GM13976 (cell line): ENCODE measurements around the gene APBB1.

Experiments used
- DNase-seq: peaks from one replicate; pipeline ENCODE4 v3.0.0; 2012; ENCODE audit warnings: low spot score
- in situ Hi-C: fragments of 300-500 bp; cut with MboI; formaldehyde crosslinking; loops from one replicate; pipeline ENCODE4 v1.12.0; 2022; ENCODE audit warnings: low sequenced_read_pairs, mixed read lengths, inconsistent platforms; ENCODE audit not compliant: unreplicated experiment
- TF ChIP-seq, protein P1 (sequence below): IDR thresholded peaks from 2 replicates; pipeline ENCODE4 v1.5.1; 2012; ENCODE audit warnings: borderline replicate concordance, mild to moderate bottlenecking; ENCODE audit not compliant: insufficient read depth; ENCODE audit errors: extremely low read depth, missing control alignments, control extremely low read depth

Gene APBB1

DNA sequence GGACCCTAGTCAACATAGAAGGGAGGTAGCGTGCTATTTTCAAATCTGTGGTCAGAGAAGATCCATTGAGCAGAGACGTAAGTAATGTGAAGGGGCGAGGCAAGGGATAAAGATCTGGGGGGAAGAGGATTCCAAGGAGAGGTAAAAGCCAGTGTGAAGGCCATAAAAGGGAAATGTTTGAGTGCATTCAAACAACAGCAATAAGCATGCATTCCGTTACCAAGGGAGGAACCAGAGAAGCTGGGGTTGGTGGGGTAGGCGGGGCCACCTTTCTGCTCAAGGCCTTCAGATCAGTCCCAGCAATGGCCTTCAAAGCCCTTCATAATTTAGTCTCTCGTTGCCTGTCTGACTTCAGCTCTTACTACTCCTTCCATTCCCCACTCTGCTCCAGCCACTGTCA is 47.1 kb downstream of the APBB1 start:
- TF ChIP-seq, protein P1, sequence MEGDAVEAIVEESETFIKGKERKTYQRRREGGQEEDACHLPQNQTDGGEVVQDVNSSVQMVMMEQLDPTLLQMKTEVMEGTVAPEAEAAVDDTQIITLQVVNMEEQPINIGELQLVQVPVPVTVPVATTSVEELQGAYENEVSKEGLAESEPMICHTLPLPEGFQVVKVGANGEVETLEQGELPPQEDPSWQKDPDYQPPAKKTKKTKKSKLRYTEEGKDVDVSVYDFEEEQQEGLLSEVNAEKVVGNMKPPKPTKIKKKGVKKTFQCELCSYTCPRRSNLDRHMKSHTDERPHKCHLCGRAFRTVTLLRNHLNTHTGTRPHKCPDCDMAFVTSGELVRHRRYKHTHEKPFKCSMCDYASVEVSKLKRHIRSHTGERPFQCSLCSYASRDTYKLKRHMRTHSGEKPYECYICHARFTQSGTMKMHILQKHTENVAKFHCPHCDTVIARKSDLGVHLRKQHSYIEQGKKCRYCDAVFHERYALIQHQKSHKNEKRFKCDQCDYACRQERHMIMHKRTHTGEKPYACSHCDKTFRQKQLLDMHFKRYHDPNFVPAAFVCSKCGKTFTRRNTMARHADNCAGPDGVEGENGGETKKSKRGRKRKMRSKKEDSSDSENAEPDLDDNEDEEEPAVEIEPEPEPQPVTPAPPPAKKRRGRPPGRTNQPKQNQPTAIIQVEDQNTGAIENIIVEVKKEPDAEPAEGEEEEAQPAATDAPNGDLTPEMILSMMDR, result no peak
- in situ Hi-C loops, result no loop called here

GRCh38 chr11:6365659-6366058 is 53.2 kb downstream of the APBB1 start:
- in situ Hi-C loops, result no loop called here
- DNase-seq, result no peak
- TF ChIP-seq, protein P1, result no peak

More for the DNA sequence above, 47.1 kb downstream of the APBB1 start:
- no peak for DNase-seq

DNA sequence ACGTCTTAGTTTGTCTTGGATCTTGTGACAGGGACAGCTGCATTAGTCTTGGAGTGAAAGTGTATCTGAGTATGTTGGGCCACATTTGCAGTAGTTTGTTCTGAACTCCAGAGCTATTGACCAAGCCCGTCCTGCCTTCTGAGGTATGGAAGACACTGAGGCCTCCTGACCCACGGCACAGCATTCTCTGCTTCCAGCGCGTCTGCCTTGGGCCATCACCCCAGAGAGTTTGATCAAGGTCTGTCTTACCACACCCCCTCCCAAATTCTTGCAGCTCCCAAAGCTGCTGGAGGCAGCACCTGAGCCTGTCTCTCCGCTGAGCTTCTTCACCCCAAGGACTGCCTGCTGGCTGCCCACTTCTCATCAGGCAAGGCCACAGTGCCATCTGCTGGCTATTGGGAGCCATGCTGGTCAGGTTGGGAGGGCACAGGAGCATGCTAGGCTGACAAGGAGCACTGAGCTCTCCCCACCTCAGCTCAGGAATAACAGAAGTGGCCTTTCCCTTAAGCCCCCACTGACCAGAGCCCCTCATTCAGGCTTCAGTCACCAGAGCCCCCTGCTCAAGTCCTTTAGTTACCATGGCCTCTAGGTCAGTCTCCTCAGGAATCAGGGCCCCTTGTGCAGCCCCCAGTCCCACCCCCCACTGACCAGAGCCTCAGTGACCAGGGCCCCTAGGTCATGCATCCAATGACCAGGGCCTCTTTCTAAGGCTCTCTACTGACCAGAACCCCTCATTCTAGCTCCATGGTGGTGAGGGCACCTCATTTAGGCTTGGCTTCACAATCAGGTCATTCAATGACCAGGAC is 55.8 kb downstream of the APBB1 start:
- TF ChIP-seq, protein P1, result peak; percentile 97
- in situ Hi-C loops, result no loop called here
- DNase-seq, result peak; percentile 77

DNA sequence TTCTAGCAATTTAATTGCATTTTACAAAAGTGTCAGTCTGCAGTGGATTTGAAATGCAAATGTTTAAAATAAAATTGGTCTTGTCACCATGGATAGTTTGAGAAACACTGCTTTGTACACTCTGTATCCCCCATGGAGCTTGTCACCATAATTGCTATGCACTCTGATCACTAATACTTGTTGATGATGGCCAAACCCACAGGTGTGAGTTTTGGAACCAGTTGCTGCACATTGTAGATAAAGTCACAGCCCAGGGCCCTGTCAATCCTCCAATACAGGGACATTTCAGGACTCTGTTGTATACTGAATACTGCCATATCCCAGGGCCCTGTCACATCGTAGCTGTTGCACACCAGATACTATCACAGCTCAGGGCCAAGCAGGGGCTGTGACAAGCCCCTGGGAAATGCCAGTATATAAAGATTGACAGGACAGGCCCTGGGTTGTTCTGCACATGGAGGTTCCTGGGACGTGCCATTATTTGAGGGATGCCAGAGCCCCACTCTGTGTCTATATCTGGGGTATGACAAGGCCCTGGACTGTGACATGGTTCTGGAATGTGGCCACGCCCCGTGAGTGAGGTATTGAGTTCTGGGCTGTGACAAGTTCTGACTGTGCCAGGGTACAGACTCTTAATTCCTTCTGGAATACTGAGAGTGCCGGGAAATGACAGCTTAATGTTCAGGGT is 56.6 kb downstream of the APBB1 start:
- no peak for DNase-seq
- TF ChIP-seq, protein P1, result no peak
- in situ Hi-C loops, result no loop called here

DNA sequence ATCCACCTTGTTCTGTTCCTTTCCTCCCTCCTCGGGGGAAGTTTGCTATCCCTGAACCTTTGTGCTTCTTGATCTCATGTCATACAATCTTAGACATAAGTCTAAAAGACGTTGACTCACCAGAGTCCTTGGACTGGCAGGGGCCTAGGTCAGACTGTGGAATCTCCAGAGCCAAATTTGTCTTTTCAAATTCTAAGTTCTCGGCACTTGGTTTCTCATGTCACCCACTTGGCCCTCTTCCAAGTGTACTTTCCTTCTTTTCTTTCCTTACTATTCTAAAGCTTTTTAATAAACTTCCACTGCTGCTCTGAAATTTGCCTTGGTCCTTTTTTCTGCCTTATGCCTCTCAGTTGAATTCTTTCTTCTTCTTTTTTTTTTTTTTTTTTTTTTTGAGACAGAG is 58.7 kb downstream of the APBB1 start:
- DNase-seq, result no peak
- in situ Hi-C loops, result no loop called here
- TF ChIP-seq, protein P1, result no peak

DNA sequence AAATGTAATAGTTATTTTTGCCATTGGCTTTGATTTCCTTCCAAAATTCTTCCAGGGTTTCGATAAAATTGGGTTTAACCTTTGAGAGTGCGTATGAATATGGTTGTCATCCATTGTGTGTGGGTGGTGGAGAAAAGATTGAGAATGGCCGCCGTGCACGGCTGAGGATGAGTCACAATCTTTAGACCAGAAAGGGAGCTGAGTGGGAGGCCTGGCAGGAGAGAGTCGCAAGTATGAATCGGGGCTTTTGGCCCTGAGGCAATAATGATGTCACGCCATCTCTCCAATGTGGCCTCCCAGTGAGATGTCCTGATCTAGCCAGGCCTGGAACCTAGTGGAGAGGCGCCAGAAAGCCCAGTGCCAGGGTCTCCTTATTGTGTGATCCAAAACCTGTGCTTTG is 61.7 kb downstream of the APBB1 start:
- no peak for DNase-seq
- in situ Hi-C loops, result no loop called here
- TF ChIP-seq, protein P1, result no peak
